NCI-H1417 (cell line): Measurements from ENCODE around the gene DGKI.
"Not testable (repeated sequence)": the region's sequence is repeated elsewhere in the genome, so short reads cannot be mapped to it uniquely, and the experiment has no call there.

Experiments used
- DNase-seq, 3 experiments: peaks; one replicate each; lab custom pipeline; 2025; lab: John Stamatoyannopoulos, UW

DGKI gene

GRCh38 chr7:137474540-137475026 is 372.2 kb downstream of the DGKI start:
- DNase-seq = no peak

DNA sequence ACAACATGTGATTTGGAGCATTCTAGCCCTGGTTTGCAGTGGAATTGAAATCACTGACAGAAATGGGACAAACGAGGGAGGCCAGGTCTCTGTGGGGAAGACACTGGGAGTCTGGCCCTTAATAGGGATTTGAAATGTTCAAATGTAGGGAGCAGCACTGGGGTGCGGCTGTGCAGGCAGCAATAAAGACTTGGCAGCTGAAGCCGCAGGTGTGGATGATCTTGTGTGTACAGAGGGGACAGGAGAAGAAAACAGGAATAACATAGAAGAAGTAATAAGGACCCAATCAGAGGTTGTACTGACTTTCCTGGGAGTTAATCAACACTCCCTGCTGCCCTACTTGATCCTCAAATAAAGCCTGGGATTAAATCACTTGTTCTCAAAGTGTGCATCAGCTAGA is 375.6 kb downstream of the DGKI start:
- DNase-seq = no peak

GRCh38 chr7:137469858-137470257 is 376.9 kb downstream of the DGKI start:
- DNase-seq = no peak

DNA sequence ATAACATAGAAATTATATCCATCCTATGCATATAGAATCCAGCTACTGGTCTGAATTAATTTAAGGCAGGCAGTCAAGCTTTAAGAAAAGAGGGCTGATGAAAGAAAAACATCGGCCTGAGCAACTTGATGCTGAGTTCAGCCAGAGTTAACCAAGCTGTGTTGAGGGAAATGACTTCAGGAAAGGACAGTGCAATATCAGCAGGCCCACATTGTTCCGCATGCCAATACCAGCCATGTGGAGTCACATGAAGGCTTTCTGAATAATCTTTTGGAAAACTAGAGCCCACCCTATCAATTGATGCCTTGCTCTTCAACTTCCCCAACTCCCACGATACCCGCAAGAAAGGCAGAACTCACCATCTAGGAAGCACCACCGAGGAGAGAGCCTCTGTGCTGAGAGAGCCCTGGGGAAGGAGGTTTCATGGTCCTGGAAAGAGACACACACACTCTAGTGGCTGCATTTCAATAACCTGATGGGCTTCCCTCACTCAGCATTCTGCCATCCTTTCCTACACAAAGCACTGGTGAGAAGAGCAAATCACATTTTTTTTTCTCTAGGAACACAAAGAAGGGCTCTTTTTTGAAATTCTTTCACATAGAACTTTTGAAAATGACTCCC is 377.5 kb downstream of the DGKI start:
- DNase-seq = no peak

DNA sequence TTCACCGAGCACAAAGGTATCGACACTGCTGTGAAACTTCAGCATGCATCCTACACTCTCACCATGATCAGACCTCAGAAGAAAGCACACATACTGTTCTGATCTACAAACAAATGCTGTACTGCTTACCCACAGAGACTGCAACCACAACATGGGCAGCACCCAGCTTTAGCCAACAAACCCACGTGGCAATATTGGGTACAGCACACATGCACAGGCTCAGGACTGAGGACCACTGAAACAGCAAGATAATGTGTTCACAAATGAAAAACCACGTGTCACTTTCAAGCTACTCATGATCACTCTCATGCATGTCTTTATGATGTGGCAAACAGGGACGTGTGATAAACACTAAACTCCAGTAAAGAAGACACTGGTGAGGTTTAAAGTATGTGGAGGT is 383.9 kb downstream of the DGKI start:
- DNase-seq = no peak

DNA sequence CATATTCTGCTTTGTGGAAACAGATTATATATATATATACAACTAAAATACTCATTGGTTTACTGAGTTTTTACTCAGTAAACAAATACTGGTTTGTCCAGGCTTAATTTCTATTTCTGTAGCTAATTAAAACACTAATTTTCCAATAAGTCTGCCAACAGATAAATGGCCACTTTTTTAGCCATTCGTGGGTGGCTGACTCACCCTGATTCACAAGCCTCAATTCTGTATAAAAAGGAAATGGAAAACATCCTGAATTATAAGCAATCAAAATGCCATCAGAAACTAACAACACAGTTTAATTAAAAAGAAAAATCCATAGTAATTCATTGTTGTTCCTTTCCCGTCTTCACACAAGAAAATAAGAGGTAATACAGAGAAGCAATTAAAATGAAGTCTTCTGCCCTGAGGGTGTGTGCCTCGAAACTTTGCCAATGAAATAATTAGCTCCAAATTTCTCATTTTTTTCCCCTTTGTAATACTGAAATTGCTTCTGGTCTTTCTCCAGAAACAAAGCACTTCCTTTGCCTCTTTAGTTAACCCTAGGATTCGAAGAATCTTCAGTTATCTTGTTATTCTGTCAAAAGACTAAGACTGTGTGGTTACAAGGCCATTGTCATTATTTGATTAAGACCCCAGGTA is 384.6 kb downstream of the DGKI start:
- DNase-seq = no peak

DNA sequence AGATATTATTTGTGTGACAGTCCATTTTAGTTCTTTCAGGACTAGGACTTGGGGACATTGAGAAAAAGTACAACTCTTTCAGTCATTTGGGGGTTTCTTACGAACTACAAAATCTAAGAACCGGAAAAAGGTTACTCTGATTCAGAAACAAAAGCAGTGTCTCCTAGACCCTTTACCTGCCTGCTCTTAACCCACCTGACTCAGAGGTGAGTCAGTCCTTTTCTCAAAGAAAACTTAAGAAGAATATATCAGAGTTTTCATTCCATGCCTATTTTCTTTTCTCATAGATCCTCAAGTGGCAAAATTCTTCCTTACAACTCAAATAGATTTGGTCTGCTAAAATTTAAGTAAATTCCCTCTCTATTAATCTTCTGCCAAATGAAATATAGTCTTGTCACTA is 388.4 kb downstream of the DGKI start:
- no peak for DNase-seq

GRCh38 chr7:137454767-137455166 is 392.0 kb downstream of the DGKI start:
- DNase-seq = no peak

- DNase-seq = peak; percentile 33 to 78 (median 69)
Observed at GRCh38 chr7:137454246-137454724, 392.5 kb downstream of the DGKI start.

DNA sequence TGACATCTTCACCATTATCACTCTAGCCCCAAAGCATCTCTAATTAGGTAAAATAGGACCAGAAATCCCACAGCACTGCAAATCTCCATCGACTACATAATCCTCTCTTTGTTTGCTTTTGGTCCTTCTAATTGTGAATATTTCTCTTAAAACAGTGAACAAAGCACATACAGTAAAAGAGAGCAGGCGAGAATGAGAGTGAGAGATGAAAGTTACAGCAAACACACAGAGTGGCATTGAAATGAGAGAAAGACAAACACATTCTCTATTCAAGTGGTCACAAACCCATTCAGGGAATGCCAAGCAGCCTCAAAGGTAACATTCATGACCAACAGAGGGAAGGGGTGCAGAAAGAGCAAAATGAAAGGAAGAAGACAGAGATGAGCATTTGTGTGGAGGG is 393.4 kb downstream of the DGKI start:
- peak in 2 of 3 experiments; percentile 57 for DNase-seq

GRCh38 chr7:137449016-137449415 is 397.8 kb downstream of the DGKI start:
- DNase-seq = no peak

GRCh38 chr7:137448572-137448971 is 398.2 kb downstream of the DGKI start:
- DNase-seq = not testable (repeated sequence)

- DNase-seq = no peak
Observed at GRCh38 chr7:137446025-137446424, 400.7 kb downstream of the DGKI start.

- DNase-seq = no peak
Observed at GRCh38 chr7:137445268-137445667, 401.5 kb downstream of the DGKI start.

DNA sequence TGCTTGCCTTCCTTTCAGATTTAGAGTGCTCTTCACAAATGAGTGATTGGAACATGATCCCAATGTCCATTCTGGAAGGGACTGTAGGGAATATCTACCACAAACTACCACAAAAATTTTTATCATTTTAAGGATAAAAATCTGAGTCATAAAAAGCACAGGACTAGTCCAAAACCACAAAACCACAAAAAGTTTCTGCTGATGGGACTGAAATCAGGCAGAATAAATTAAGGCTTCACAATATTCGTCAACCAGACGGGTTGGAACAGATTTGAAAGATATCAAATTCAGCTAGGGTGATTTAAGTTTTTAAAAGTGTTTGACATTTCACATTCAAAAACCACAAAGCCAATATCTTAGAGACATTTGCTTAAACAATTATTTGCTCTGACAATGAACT is 403.2 kb downstream of the DGKI start:
- DNase-seq = peak in 1 of 3 experiments; percentile 52

GRCh38 chr7:137441451-137441850 is 405.3 kb downstream of the DGKI start:
- DNase-seq = no peak

DNA sequence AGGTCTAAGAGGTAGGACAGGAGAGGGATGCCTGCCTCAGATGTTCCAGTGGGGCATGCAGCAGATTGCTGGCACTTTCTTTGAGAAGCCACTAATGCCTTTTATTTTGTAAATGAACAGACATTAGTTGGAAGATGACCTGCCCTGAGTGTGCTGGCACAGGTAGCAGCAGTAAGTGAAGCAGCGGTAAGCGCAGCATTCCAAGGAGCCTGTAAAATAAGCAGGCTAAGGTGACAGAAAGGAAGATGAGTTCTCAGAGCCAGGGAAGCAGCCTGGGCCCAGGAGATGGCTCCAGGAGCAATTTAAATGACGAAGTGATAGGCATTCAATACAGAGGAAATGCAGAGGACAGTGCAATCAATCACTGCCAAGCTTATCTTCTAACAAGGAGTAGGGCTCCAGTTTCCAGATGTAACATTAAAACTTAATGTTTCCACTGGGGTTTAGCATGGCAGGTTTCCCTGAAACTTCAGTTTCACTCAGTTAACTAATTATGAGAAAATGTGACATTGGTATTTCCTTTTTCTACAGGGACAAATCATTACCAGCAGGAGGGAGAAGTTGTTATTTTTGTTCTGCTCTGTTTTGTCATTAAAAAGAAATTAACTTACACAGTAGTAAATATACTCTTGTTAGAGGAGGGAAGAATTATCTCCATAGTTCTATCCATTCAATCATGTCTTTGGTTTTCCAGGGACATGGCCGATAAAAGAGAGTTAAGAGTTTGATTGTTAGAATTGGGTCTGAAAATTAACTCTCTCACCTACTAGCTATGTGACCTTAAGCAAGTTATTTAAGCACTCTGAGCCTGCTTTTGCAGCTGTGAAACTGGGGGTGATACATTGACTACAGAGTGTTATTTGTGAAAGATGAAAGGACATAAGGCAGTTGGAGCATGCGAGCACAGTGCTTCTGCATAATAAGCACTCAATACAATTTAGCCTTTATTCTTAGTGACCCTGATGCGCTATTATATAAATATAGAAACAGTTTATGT is 406.6 kb downstream of the DGKI start:
- no peak for DNase-seq

DNA sequence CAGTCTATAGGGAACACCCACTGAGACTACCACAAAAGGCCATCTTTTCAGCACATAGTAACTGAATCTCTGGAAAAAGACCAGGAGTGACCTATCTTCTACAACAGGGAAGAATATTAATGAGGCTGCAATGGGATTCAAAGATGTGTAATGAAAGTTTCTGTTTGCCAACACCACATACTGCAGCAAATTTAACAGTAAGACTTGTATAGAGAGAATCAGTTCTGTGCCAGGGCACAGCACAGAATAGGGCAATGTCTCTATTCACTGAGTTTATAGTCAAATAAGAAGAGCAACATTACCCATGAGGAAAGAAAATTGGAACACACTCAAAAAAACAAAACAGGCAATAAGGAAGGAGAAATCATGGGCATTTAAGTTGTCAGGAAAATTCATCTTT is 411.8 kb downstream of the DGKI start:
- DNase-seq = no peak

DNA sequence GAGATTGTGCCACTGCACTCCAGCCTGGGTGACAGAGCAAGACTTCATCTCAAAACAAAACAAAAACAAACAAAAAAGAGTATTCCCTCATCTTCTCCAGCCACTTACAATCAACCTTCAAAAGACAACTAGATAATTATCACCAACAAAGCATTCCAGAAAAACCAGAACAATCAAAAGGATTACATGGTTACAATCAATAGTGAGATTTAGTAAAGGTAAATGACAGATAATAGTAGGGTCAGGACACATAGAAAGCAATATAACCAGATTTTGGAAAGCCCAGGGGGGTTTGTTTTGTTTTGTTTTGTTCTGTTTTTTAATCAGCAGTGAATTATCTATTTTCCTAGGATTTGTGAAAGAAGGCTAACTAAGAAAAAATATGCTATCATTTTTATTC is 412.2 kb downstream of the DGKI start:
- peak in 1 of 3 experiments; percentile 28 for DNase-seq

DNA sequence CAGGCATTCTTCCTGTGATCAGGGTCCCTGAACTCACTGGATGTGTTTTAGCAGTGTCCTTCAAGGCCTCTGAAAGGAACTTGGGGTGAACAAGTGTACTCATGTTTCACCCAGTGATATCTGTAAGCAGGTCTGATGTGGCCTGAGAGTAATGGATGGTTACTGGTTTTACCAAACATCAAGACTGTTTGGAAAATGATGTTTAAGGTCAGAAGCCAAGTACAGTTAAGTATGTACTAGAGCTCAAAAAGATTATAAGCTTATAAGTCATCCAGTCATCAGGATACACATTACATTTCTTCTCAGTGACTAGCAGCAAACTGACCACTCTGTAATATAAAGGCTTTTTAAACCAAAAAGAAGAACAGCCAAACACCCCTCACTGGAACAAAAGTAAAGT is 423.5 kb downstream of the DGKI start:
- DNase-seq = no peak

DNA sequence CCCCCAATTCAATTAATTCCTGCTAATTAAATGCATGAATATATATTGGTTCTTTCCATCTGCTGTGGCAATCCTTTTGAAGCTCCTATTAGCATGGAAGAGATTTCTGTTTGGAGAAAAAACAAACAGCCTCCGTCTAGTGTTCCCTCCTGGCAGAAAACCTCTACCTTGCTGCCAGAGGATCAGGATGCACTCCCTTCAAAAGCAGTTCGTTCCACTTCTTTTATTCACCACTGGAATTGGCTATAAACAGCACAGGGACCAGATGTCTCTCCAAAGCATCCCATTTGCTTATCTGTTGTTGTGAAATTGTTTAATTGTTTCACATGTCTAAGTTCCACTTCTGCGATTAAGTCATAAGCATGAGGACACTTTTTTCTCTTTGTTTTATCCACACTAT is 425.4 kb downstream of the DGKI start:
- DNase-seq = no peak

DNA sequence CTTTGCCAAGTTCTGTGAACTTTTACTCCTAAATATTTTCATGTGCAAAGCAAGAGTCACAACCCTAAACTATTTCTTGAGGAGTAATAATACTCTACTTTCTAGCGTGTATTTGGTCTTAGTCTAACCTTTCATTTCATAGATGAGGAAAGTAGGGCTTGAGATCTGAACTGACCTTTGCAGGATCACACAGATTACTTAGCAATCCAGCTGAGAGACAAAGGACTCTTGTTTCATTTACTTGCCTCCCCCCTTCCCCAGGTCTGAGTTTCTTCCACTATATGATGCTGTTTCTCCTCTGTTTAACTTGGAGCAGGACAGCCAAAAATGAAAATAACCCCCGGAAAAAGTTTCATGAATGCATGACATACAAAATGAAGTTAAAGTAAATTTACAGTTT is 427.9 kb downstream of the DGKI start:
- DNase-seq = no peak
